ENCODE results near the gene C19orf25.

The C19orf25 gene

DNA sequence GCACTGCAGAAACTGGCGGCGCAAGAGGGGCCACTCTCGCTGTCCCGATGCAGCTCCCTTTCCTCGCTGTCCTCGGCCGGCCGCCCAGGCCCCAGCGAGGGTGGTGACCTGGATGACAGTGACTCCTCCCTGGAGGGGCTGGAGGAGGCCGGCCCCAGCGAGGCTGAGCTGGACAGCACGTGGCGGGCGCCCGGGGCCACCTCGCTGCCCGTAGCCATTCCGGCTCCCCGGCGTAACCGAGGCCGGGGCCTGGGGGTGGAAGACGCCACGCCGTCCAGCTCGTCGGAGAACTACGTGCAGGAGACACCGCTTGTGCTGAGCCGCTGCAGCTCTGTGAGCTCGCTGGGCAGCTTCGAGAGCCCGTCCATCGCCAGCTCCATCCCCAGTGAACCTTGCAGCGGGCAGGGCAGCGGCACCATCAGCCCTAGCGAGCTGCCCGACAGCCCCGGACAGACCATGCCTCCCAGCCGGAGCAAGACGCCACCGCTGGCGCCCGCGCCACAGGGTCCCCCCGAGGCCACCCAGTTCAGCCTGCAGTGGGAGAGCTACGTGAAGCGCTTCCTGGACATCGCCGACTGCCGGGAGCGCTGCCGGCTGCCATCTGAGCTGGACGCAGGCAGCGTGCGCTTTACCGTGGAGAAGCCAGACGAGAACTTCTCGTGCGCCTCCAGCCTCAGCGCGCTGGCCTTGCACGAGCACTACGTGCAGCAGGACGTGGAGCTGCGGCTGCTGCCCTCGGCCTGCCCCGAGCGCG lies 12.4 kb downstream of the C19orf25 start:
- no peak for DNase-seq (ENCODE audit: low read depth)

DNA sequence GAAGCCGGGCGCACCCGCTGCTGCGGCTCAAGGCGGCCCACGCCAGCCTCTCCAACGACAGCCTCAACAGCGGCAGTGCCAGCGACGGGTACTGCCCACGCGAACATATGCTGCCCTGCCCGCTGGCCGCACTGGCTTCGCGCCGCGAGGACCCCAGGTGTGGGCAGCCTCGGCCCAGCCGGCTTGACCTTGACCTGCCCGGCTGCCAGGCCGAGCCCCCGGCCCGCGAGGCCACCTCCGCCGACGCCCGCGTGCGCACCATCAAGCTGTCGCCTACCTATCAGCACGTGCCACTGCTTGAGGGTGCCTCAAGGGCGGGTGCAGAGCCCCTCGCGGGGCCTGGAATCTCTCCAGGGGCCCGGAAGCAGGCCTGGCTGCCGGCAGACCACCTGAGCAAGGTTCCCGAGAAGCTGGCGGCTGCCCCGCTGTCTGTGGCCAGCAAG lies 13.0 kb downstream of the C19orf25 start:
- DNase-seq (ENCODE audit: low read depth), result no peak

- DNase-seq (ENCODE audit: low read depth), result no peak
These were observed 13.6 kb downstream of the C19orf25 start for GRCh38 chr19:1465191-1466016.

- DNase-seq (ENCODE audit: low read depth), result no peak
These were observed 17.2 kb downstream of the C19orf25 start for GRCh38 chr19:1461862-1462261.

GRCh38 chr19:1460033-1460995 lies 18.7 kb downstream of the C19orf25 start:
- DNase-seq (ENCODE audit: low read depth), result no peak

GRCh38 chr19:1459479-1459878 lies 19.5 kb downstream of the C19orf25 start:
- DNase-seq (ENCODE audit: low read depth), result no peak

DNA sequence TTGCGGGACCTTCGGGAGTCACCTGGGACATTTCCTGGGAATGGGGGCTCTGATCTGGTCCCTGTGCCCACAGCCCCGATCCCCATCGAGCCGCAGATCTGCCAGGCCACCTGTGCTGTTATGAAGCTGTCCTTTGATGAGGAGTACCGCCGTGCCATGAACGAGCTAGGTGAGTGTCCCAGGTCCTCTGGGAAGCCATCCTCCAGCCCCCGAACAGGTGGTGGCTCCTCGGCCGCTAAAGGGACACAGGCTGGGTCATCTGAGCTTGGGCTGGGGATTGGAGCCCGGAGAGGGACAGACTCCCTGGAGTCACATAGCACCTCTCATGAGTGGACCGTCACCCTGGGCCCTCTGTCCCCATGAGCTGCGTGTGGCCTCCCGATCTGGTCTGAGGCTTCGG lies 21.1 kb downstream of the C19orf25 start:
- DNase-seq (ENCODE audit: low read depth), result no peak

DNA sequence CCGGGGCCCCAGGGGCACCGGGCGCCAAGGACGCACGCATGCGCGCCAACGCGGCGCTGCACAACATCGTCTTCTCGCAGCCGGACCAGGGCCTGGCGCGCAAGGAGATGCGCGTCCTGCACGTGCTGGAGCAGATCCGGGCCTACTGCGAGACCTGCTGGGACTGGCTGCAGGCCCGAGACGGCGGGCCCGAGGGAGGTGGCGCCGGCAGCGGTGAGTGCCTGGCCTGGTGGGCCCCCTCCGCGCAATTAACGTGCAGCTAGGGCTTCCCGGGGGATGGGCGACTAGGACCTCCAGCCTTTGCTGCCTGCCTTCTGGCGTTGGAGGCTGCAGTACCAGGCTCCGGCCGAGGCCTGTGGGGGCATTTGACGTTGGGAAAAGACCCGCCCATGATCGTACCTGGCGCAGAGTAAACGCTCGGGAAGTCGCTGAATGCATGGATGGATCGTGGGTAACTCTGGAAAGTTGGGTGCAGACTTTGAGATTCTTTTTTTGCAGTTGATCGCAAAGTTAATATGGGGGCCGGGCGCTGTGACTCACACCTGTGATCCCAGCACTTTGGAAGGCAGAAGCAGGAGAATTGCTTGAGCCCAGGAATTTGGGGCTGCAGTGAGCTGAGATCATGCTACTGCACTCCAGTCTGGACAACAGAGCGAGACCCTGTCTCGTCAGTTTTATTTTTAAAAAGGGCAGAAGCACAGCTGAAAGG lies 21.8 kb downstream of the C19orf25 start:
- no peak for DNase-seq (ENCODE audit: low read depth)

DNA sequence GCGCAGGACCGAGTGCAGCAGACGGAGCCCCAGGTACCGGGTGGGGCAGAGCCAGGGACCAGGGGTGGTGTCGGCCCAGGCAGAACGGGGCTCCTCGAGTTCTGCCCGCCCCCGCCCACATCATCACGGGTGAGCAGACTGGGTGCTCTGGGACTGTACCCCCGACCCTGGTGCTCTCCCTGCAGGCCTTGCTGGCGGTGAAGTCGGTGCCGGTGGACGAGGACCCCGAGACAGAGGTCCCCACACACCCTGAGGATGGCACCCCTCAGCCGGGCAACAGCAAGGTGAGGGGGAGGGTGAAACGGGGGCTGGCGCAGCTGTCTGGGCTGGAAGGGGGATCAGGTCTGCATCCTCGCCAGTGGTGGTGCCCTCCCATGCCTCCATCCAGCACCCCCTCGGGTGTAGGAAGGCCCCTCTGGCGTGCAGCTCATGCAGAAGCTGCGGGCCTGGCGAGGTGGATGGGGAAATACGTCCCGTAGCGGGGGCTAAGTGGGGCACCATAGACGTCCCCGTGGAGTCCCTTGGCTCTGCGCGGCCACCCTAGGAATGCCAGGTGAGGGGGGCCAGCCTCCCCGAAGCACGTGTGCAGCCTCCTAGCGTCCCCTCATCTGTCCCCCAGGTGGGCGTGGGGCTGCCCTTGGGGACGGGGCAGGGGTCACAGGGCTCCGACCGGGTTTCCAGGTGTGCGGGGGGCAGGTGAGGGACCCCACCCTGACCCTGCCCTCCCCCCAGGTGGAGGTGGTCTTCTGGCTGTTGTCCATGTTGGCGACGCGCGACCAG lies 22.7 kb downstream of the C19orf25 start:
- DNase-seq (ENCODE audit: low read depth), result no peak

DNA sequence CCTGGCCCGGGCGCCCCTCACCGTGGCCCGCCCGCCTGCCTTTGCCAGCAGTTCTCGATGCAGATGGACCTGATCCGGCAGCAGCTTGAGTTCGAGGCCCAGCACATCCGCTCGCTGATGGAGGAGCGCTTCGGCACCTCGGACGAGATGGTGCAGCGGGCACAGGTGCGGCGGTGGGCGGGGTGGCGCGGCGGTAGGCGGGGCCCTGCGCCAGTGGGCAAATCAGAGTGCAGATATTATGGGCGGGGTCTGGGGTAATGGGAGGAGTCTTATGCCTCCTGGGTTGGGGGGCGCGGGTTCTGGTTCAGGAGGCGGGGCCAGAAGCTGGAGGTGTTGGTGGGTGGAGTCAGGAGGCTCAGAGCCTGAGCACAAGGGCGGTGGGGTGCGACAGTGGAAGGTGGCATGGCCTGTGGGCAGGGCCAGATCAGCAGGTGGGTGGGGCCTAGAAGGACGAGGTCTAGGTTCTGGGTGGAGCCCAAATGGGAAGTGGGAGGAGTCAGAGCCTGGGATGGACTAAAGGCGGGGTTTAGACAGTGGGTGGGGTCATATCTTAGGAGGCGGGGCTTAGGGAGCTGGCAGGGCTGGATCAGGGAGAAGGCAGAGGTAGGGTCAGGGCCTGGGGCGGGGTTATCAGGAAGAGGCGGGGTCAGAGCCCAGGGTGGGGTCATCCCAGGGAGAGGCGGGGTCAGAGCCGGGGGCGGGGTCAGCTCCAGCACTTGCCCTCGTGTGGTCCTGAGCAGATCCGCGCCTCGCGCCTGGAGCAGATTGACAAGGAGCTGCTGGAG lies 23.5 kb downstream of the C19orf25 start:
- no peak for DNase-seq (ENCODE audit: low read depth)

DNA sequence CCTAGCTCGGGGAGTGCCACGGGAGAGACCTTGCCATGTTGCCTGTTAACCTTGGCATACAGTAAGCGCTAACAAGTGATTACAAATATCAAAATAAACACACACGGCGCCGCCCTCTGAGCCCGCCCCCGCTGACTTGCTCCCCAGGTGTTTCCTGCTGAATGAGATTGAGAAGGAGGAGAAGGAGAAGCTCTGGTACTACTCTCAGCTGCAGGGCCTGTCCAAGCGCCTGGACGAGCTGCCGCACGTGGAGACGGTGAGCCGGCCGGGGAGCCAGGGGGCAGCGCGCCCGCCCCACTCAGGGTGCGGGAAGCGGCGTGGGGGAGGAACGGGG lies 24.0 kb downstream of the C19orf25 start:
- no peak for DNase-seq (ENCODE audit: low read depth)

GRCh38 chr19:1453525-1454364 lies 25.3 kb downstream of the C19orf25 start:
- no peak for DNase-seq (ENCODE audit: low read depth)

DNA sequence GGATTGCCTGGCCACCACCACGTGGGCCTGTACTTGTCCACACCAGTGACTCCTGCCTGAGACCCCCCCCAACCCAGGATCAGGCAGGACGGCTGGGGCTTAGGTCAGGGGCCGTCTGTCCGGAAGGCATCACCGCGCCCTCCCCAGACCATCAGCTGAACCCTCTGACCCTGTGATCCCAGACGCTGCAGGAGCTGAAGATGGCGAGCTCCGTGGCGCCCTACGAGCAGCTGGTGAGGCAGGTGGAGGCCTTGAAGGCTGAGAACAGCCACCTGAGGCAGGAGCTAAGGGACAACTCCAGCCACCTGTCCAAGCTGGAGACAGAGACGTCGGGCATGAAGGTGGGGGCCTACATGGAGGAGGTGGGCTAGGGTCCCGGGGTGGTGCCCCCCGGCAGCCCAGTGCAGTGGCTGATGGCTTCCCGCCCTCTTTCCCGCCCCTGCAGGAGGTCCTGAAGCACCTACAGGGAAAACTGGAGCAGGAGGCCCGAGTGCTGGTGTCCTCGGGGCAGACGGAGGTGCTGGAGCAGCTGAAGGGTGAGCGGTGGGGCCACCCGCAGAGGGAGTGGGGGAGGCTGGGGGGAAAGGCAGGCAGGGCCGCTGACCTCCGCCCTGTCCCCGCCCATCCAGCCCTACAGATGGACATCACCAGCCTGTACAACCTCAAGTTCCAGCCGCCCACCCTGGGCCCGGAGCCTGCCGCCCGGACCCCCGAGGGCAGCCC lies 26.1 kb downstream of the C19orf25 start:
- DNase-seq (ENCODE audit: low read depth), result no peak

GRCh38 chr19:1451916-1452801 lies 26.9 kb downstream of the C19orf25 start:
- no peak for DNase-seq (ENCODE audit: low read depth)

- no peak for DNase-seq (ENCODE audit: low read depth)
These were observed 28.0 kb downstream of the C19orf25 start for GRCh38 chr19:1450735-1451731.

All from stimulated activated CD8-positive, alpha-beta memory T cell treated with anti-CD3 and anti-CD28 coated beads, Interleukin-15, amount 100 ng/mL, for 1 hour (primary cell).